HG03196 (cell line): Measurements from ENCODE around the gene TP53I11.

Source experiments
- ATAC-seq: cut with Tn5 transposase; IDR thresholded peaks from one replicate; pipeline ENCODE4 v1.9.1; 2021; ENCODE audit not compliant: unreplicated experiment

The TP53I11 gene, protein sequence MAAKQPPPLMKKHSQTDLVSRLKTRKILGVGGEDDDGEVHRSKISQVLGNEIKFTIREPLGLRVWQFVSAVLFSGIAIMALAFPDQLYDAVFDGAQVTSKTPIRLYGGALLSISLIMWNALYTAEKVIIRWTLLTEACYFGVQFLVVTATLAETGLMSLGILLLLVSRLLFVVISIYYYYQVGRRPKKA

DNA sequence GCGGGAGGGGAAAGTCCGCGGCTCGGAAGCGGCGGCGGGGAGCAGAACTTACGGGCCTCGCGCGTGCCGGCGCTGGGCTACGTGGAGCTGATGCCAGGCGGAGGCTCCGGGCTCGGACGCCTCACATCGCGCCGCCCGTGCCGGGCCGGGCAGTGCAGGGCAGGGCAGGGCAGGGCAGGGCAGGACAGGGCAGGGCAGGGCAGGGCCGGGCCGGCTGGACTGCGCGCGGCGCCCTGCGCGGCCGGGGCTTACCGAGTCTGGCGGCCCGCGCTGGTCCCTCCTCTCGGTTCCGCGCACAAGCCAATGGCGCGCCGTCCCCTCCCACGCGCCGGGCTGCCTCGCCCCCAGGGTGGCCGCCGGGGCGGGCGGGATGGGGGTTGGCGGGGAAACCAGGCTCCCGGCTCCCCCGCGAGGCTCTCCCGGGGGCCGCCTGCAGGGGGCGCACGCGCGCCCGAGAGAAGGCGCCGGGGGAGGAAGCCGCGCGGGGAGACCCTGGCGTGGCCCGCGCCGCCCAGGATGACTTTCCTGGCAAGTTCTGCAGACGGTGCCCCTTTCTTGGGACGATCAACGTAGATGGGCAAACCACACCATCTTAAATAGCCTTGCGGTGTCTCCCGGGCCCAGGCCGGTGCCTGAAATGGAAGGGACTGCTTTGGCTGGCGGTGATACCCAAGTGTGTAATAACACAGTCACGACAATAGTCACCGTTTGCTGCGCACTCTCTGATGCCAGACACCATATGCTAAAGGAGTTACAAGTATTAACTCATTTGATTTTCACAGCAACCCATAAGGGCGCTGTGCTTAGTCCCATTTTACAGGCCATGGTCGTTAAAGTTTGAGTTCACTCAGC, at the start of gene TP53I11:
Gene TP53I11 (minus strand): TSS at position 259 of the 852 bp plus-strand sequence. CDS start 12,548 bp downstream, outside the sequence.
- ATAC-seq: no peak

DNA sequence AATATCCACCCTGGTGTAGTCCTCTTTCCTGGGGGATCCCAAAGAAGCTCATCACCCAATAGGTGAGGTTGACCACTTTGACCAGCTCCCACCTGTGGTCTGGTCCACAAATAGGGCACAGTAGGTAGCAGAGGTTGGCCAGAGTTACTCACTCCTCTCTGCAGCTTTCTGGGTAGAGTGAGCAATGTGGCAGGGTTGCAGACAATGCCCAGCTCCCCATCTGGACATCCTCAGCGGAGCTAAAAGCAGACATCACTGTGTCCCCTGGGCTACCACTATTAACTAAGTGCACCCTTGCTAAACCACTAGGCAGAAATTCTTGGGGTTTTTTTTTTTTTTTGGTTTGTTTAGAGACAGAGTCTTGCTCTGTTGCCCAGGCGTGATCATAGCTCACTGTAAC, 48.4 kb upstream of the TP53I11 start:
- no peak for ATAC-seq

DNA sequence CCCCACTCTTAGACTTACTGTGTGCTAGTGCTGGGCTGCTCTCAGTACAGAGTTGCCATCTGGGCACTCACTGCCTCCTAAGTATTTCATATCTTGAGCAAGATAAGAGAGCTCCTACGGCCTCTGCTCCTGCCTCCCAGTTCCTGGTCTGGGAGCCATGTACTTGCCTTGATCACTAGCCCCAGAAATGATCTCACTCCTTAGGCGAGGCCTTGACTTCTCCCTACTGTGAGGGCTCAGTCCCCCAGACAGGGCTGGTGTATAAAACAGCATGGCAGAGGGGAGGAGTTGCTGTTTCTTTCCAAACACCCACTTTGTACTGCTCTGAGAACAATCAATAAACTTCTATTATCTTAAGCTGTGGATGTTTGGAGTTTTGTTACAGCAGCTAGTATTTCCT, 47.4 kb upstream of the TP53I11 start:
- ATAC-seq: no peak

DNA sequence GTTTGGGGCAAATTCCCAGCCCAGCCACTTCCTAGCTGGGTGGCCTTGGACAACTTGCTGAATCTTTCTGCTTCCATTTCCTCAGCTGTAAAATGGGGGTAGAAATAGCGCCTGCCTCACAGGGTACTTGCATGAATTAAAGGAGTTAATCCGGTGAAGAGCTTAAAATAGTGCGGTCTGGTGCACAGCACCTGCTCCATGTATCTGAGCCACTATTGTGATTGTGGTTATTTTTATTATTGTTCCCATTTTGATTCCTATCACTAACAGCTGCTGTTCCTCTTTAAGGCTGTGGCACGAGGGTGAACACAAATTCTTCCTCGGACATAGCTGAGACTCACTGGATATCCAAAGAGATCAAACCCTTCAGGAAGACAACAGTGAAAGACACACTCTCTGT, 46.9 kb upstream of the TP53I11 start:
- ATAC-seq: no peak

DNA sequence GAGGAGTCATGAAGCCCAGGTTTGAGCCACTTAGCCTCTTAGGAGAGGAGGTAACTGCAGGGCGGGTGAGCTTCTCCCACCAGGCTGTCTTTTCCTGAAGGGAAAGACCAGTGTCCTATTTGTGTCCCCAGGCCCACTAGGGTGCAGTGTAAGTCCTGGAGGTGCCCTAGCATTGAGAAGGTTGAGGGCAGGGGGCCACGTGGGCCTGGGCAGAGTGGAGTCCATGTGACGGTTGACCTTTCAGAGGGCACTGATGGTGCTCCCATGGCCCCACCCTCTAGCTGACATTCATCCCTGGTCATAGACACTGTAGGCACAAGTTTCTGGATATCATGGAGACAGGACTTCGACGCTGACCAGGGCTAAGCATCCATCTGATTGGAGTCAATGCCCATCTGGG, 44.1 kb upstream of the TP53I11 start:
- no peak for ATAC-seq

DNA sequence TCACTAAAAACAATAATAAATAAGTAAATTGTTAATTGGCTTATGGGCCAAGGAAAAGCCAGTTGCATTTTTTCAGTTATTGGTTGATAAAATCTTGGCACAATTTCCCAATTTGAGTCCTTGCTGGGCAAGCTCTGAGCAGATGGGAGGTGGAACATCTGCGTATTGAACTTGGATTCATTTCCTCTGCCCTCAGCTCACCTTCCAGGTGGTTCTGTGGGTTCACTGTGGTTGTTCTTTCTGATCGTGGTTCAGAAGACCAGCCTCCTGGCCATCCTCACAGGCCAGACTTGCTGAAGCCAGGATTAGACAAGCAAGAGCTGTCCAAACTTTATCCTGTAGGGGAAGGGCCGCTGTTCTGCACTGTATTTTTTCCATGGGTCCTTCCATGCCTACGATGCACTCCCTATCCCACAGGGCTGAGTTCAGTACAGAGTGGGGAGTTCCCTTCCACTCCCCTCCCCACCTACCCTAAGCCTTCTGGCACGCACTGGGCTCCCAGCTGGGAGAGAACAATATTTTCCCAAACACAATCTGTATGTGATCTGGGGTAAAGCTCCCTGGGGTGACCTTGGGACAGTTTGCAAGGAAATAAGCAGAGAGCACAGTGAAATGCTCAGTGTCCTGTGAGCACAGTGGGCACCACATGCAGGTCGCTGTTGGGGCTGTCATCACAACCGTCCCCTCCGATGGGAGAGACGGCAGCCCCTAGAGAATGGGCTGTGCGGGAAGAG, 43.5 kb upstream of the TP53I11 start:
- ATAC-seq: no peak

DNA sequence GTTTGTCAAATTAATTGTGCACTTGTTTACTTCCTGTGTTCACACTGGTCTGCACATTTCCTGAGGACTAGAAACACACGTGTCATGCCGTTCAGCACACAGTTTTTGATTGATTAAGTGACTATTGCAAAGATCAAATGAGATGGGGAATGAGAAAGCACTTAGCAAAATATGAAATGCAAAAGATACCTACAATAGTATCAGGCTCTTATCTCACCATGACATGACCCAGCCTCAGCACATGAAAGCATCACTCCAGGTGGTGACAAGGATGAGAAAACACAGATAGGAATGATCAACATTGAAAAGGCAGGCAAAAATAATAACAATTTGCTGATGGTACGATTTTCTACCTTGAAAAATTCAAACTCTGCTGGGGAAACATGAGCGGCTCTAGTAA, 42.1 kb upstream of the TP53I11 start:
- ATAC-seq: no peak

DNA sequence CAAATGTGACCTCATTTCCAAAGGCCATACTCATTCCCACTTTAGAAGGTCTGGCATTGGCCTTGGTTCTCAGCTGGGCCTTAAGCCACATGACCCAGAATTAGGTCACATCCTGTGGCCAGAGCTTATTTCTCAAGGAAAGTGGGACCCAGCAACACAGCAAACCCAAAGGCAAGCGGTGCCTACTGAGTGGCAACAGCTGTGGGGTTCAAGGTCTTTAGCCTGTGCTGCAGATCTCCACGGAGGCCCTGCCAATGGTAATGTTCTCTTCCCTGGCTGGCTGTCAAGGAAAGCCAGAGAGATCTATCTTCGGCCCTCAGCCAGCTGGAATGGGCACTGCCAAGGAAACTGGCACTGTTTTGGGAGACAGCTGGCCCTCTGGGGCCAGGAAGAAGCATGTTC, 41.5 kb upstream of the TP53I11 start:
- ATAC-seq: no peak

DNA sequence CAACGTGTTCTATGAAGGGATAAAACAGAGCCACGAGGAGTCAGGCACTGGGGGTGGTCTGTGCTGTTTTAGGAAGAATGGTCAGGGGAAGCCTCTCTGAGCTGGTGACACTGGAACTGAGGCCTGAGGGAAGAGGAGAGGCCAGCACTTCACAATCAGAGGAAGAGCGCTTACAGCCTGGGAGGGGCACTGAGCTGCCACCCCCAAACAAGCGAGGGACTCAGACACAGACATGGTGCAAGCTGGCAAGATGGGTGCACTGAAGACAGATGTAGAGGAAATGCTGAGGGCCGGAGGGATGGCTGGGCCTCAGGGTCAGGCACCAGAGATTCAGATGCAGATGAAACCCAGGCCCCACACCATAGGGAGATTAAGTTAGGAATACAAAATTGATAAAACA, 40.0 kb upstream of the TP53I11 start:
- no peak for ATAC-seq

DNA sequence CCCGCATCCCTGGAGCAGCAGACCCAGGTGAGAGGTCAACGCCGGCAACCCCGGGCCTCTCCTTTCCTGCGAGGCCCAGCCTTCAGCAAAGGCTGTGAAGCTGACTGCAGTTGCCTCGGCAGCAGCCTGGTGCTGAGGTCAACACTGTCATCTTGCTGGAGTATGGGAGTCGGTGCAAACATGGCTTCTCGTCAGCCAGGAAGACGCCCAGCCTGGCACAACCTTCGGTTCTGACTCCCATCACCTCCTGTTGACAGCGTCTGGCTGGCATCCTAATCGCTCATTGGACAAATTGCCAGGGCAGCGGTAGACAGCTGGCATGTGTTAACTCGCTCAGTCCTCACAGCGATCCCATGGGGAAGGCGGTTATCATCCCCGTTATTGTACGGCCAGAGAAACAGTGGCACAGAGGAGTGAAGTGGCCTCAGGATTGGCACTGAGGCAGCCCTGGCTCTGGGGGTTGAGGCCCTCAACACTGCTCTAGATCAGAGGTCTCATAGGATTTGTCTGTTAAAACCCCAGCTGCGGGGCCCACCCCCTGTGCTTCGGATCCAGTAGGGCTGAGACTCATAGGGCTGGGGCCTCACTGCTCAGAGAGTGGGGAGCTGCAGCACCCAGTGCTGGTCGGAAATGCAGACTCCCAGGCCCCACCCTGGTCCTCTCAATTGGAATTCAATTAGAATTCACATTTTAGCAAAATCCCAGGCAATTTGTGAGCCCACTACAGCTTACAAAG, 39.3 kb upstream of the TP53I11 start:
- ATAC-seq: no peak

DNA sequence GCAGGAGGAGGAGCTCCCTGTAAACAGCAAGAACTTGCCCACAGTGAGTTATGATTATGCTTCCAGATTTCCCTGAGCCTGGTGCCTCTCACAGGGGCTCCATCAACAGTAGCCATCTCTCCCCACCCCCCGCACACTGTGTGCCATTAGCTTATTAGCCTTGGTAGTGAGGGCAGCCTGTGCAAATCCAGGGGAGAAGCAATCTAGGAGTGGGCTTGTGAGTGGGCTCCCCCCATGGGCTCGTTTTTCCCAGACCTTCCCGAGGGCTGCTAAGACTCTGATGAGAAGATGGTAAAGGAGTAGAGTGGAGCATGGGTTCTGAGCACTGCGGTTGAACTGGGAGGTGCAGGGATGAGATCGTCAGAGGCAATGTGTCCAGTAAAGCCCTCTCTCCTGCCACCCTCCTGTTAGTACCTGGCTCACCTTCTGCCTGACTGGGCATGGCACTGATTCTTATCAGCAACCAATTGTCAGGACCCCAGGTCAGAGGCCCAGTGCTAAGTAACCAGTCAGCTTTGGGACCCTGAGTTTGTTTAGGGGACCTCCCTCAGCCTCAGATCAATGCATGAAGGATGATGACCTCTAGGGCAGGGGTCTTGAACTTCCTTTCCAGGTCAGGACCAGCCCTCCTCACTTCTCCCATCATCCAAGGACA, 38.4 kb upstream of the TP53I11 start:
- ATAC-seq: no peak

DNA sequence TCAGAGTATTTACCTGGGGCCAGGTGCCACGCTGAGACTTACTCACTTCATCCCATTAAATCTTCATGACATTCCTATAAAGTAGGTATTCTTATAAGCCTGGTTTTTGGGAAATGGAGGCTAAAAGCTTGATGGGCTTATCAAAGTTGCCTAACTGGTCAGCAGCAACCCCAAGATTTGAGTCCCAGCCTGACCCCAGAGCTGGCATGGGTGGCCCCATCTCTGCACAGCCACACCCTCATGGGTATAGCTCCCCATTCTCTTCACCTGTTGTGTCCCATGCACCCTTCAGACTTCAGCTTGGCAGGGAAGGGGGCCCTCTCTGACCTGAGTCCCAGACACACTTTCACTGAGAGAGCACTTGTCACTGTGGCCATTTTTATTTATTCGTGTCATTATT, 37.4 kb upstream of the TP53I11 start:
- ATAC-seq: no peak

DNA sequence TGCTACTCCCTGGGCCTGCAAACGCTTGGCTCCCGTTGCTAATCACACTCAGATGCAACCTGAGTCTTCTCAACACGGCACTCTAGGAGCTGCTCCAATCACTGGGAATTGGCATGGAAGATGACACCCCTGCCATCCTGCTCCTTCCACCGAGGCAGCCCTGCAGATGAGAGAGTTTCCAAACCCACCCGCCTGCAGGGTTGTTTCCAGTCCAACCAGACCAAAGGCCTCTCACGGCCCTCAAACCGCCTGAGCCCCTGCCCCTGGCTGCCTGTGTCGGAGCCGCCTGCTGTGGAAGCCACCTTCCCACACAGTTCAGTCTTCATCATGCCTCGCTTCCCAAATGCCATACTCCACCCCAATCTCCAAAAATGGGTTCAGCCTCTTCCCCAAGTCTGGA, 36.8 kb upstream of the TP53I11 start:
- no peak for ATAC-seq

DNA sequence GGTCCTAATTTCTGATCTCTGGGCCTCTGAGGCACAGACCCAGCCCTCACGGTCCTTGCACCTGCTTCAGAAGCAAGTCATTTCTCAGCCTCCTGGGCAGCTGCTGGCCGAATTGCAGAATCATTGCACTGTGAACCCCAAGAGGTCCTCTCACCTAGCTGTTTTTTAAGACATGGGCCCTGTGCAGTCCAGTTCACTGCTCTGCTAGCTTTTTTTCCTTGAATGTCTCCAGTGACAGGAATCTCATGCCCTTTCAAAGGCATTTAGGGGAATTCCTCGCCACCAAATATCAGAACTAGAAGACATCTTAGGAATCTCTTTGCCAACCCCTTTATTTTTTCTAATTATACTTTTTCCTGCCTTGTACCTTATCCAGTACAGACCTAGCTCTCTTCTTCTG, 35.6 kb upstream of the TP53I11 start:
- ATAC-seq: no peak

DNA sequence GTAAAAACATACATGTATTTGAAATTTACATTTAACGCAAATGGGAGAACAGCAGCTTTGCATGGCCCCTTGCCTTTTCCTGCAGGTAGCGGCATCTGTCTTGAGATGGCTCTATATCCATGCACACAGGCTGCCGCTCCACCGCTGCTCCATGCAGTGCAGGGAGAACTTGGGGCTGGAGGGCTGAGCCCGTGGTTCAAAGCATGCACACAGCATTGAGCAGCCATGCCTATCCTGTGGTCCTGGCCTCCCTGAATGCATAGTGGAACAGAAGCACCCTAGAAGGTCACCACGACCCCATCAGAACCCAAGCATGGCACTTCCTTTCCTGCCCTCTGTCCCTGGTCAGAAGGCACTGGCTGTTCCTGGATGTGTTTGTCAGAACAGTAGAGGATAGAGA, 35.0 kb upstream of the TP53I11 start:
- ATAC-seq: no peak

DNA sequence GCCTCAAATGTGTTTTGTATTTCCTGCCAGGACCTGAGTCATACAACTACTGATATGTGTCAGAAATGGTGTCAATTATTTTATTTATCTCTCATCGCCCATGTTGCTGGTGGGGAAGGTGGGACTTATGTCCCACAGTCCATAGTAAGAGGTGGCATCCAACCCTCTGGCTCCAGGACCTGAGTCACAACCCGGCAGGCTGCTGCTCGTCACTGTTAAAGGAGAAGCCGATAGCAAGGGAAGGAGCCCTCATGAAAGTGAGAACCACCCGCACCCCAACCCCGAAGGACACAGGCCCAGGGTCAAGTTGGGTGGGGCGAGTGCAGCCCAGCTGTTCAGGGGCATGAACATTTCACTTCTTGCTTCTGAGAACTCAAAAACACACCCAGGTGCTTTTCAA, 33.1 kb upstream of the TP53I11 start:
- no peak for ATAC-seq

DNA sequence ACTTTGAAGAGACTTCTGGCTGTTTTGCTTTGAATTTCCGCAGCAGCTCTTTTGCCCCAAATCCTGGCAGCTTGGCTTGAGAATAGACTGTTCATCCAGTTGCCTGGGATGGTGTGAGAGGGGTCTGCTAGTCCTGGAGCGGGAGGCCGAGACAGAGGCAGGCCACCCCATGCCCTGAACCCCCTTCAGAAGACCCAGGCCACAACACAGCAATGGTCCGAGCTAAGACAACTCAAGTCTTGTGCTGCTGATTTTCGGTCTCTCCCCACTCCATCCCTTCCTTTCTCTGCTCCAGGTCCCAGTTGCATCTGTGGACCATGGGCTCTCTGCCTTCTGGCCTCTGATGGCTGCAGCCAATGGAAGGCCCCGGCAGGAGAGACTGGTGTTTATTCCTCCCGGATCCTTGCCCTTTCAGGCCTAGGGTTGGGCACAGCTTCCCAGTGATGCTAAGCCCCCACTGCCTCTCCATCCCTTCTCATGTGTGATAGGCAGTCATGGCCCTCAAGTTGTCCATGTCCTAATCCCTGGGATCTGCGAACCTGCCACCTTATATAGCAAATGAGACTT, 31.9 kb upstream of the TP53I11 start:
- no peak for ATAC-seq

DNA sequence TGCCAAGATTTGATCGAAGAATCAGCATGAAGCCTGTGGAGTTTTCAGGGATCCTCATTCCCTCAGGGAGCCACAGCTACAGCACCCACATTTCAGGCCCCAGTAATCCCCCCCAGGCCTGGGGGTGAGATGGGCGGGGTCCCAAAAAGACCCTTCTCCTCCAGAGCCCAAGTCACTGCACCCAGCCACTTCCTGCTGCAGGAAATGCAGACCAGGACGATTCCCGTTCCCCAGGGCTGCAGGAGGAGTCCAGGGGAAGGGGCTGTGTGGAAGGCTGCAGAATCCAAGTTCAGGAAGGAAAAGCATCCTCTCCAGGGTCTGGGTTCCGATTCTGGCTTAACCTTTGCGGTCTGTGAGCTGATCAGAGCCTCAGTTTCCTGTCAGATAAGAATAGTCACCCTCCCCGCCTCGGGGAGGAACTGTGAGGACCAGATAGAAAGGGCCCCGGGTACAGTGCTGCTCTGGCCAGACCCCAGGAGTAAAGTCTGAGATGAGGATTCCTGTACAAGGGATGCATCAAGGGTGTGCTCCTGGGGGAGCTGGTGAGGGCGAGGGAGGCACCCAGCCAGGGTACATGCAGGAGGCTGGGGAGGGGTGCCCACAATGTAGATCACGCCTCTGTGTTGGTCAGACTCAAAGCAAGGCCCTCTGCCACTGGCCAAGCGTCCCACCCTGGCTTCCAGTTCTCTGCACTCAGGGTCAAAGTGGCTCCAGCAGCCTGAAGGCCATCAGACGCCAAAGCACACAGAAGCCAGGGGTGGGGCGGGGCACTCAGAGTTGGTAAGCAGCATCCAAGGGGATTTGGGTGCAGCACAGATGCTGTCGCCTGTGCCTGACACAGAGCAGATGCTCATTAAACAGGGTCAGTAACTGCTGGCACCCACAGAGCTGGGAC, 30.1 kb upstream of the TP53I11 start:
- ATAC-seq: no peak
